DOHH2 (cell line): ENCODE results near the gene CTTN.

Experiments
- H3F3A ChIP-seq: fragments of 200-600 bp; sonication (generic), shearing (Covaris generic); 2 replicates; pipeline ENCODE4 v1.6.0; 2016; ENCODE audit warnings: antibody characterized with exemption, mild to moderate bottlenecking; ENCODE audit not compliant: control insufficient read depth, insufficient read depth
- H3K27ac ChIP-seq: fragments of 200-600 bp; sonication (generic); 2 replicates; pipeline ENCODE4 v1.5.1; 2014; ENCODE audit warnings: low read depth, mild to moderate bottlenecking, low read length, moderate library complexity
- H3K27me3 ChIP-seq: fragments of 200-600 bp; sonication (generic); 2 replicates; pipeline ENCODE4 v1.6.1; 2014; ENCODE audit warnings: mild to moderate bottlenecking, low read length, mixed read lengths; ENCODE audit not compliant: control insufficient read depth
- H3K36me3 ChIP-seq: fragments of 200-600 bp; sonication (generic); 2 replicates; pipeline ENCODE4 v1.6.1; 2014; ENCODE audit warnings: mild to moderate bottlenecking, low read length, moderate library complexity, mixed read lengths; ENCODE audit not compliant: control insufficient read depth
- H3K4me1 ChIP-seq: fragments of 200-600 bp; sonication (generic); 2 replicates; pipeline ENCODE4 v1.6.1; 2014; ENCODE audit warnings: mild to moderate bottlenecking, low read length, mixed read lengths; ENCODE audit not compliant: control insufficient read depth
- H3K4me2 ChIP-seq: fragments of 200-600 bp; sonication (generic); 2 replicates; pipeline ENCODE4 v1.6.0; 2014; ENCODE audit warnings: mild to moderate bottlenecking, low read length, moderate library complexity
- H3K4me3 ChIP-seq: fragments of 200-600 bp; sonication (generic); 2 replicates; pipeline ENCODE4 v1.5.1; 2014; ENCODE audit warnings: mild to moderate bottlenecking, low read length, mixed read lengths
- H3K79me2 ChIP-seq: fragments of 200-600 bp; sonication (generic); 2 replicates; pipeline ENCODE4 v1.6.1; 2014; ENCODE audit warnings: mild to moderate bottlenecking, low read length, mixed read lengths; ENCODE audit not compliant: control insufficient read depth
- H3K9me2 ChIP-seq: fragments of 200-600 bp; sonication (generic); replicated peaks from 2 replicates; pipeline ENCODE4 v1.6.1; 2014; ENCODE audit warnings: mild to moderate bottlenecking, low read length, mixed read lengths; ENCODE audit not compliant: control insufficient read depth
- H3K9me3 ChIP-seq: fragments of 200-600 bp; sonication (generic); 2 replicates; pipeline ENCODE4 v1.6.1; 2014; ENCODE audit warnings: antibody characterized with exemption, low read length, mixed read lengths; ENCODE audit not compliant: control insufficient read depth, insufficient read depth
- H4K20me1 ChIP-seq: fragments of 200-600 bp; sonication (generic); 2 replicates; pipeline ENCODE4 v1.6.0; 2014; ENCODE audit warnings: low read depth, mild to moderate bottlenecking, antibody characterized with exemption, low read length, moderate library complexity; ENCODE audit not compliant: control insufficient read depth, insufficient read depth
- CTCF ChIP-seq: fragments of 200-600 bp; sonication (generic); IDR thresholded peaks from one replicate; pipeline ENCODE4 v1.5.1; 2014; ENCODE audit warnings: antibody characterized with exemption, mild to moderate bottlenecking, low read depth, low read length; ENCODE audit not compliant: poor library complexity, severe bottlenecking
- EZH2phosphoT487 ChIP-seq: fragments of 200-600 bp; sonication (generic); IDR thresholded peaks from 2 replicates; pipeline ENCODE4 v1.6.1; 2017; ENCODE audit warnings: borderline replicate concordance, mild to moderate bottlenecking, antibody characterized with exemption, low read length, moderate library complexity, mixed read lengths

CTTN gene

DNA sequence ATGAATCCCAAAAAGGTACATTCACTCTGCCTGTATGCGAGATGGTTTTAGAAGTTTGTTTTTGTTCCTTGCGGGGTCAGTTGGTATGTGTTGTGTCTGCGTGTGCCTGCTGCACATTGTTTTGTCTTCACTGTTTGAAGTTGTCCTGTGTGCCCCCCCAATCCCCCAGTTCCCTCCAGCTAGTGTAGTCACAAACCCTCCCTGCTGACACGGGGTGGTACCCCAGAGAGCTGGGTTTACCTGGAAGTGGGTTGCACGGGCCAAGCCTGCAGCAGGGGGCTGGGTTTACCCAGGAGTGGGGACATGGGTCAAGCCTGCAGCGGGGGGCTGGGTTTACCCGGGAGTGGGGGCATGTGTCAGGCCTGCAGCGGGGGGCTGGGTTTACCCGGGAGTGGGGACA lies 22.2 kb downstream of the CTTN start:
- Histone ChIP-seq H3K36me3 (no peaks in the 10 kb centered on the region), H3K4me3 (no peak overlapping the region)

GRCh38 chr11:70421123-70421522 lies 22.8 kb downstream of the CTTN start:
- Histone ChIP-seq H3K79me2 (no peaks in the 10 kb centered on the region), H4K20me1 (no peaks in the 10 kb centered on the region)

More for the DNA sequence above, 22.2 kb downstream of the CTTN start:
- H3K27me3 ChIP-seq, result peaks cover 8% of the 10 kb centered on the region; the same call in 1 of the 2 replicates
- no peaks in the 10 kb centered on the region for H3K4me1 ChIP-seq
- H4K20me1 ChIP-seq, result no peaks in the 10 kb centered on the region
- H3K27ac ChIP-seq, result no peak overlapping the region
- H3K9me2 ChIP-seq, result no peaks in the 10 kb centered on the region
- TF ChIP-seq CTCF (no peak), EZH2phosphoT487 (no peak)
- H3K4me2 ChIP-seq, result no peak overlapping the region
- H3K9me3 ChIP-seq, result no peaks in the 10 kb centered on the region
- H3F3A ChIP-seq, result no peaks in the 10 kb centered on the region
- no peaks in the 10 kb centered on the region for H3K79me2 ChIP-seq

GRCh38 chr11:70422692-70423522 lies 24.6 kb downstream of the CTTN start:
- H3K4me2 ChIP-seq, result no peak overlapping the region

More at GRCh38 chr11:70421123-70421522, 22.8 kb downstream of the CTTN start:
- Histone ChIP-seq H3K27ac (no peak overlapping the region), H3K27me3 (peaks cover 3% of the 10 kb centered on the region; the same call in 1 of the 2 replicates), H3K9me2 (no peaks in the 10 kb centered on the region), H3K36me3 (no peaks in the 10 kb centered on the region), H3K4me2 (no peak overlapping the region), H3F3A (no peaks in the 10 kb centered on the region), H3K4me3 (no peak overlapping the region), H3K9me3 (no peaks in the 10 kb centered on the region), H3K4me1 (no peaks in the 10 kb centered on the region)
- no peak for TF ChIP-seq EZH2phosphoT487
- peak; percentile 26 for TF ChIP-seq CTCF

More at GRCh38 chr11:70422692-70423522, 24.6 kb downstream of the CTTN start:
- H3K9me2 ChIP-seq, result no peaks in the 10 kb centered on the region
- H3K27ac ChIP-seq, result no peak overlapping the region
- H3K79me2 ChIP-seq, result no peaks in the 10 kb centered on the region
- no peaks in the 10 kb centered on the region for H3K36me3 ChIP-seq
- 0 out of 2 replicates have a peak, but pooled peaks cover 3% of the 10 kb centered on the region for H3K27me3 ChIP-seq
- no peaks in the 10 kb centered on the region for H3K4me1 ChIP-seq
- H3K4me3 ChIP-seq, result no peak overlapping the region
- TF ChIP-seq EZH2phosphoT487 (no peak), CTCF (no peak)
- H3F3A ChIP-seq, result no peaks in the 10 kb centered on the region
- no peaks in the 10 kb centered on the region for H4K20me1 ChIP-seq
- no peaks in the 10 kb centered on the region for H3K9me3 ChIP-seq
